Measurements from ENCODE around the gene NPHP1. TPM values are rescaled to one million over a fixed set of nuclear protein-coding genes. Genes with fewer than 3 reads are reported as not detected.

Gene NPHP1
- total RNA-seq, 1 experiment from 2014 or later, result 2.5 TPM

GRCh38 chr2:110104025-110104771, 100.6 kb downstream of the NPHP1 start (continued):
- TF ChIP-seq CREM (CRISPR knock-in tag; IDR thresholded peaks at IDR 0.05) (no peak), NR1H2 (CRISPR knock-in tag; IDR thresholded peaks at IDR 0.05) (no peak)

- ChIA-PET POLR2A (no interaction called here), CTCF (interaction anchor here (2.0 kb wide), 1 partner anchor 13 kb away, joined by 6 read pairs; the partner anchor contains the start of gene MALL)
- TF ChIP-seq ELF4 (CRISPR knock-in tag; IDR thresholded peaks at IDR 0.05; ENCODE audit: low read depth) (no peak), ZNF512 (CRISPR knock-in tag; IDR thresholded peaks at IDR 0.05; ENCODE audit: borderline replicate concordance) (no peak), FOXP4 (CRISPR knock-in tag; IDR thresholded peaks at IDR 0.05) (no peak), NR1H2 (CRISPR knock-in tag; IDR thresholded peaks at IDR 0.05) (no peak), IRF2 (CRISPR knock-in tag; IDR thresholded peaks at IDR 0.05; ENCODE audit: borderline replicate concordance, low read depth) (no peak), PRDM15 (CRISPR knock-in tag; IDR thresholded peaks at IDR 0.05) (no peak), MYBL2 (CRISPR knock-in tag; IDR thresholded peaks at IDR 0.05) (no peak), ETV6 (CRISPR knock-in tag; IDR thresholded peaks at IDR 0.05) (no peak), TCF7 (CRISPR knock-in tag; IDR thresholded peaks at IDR 0.05; ENCODE audit: low read depth) (no peak), SMAD3 (CRISPR knock-in tag; IDR thresholded peaks at IDR 0.05; ENCODE audit: borderline replicate concordance) (no peak), JAZF1 (CRISPR knock-in tag; IDR thresholded peaks at IDR 0.05) (no peak), ZNF232 (CRISPR knock-in tag; IDR thresholded peaks at IDR 0.05) (no peak), ZNF396 (CRISPR knock-in tag; IDR thresholded peaks at IDR 0.05; ENCODE audit: borderline replicate concordance) (no peak), TEAD1 (CRISPR knock-in tag; IDR thresholded peaks at IDR 0.05) (no peak), ATF3 (CRISPR knock-in tag; conservative IDR thresholded peaks at IDR 0.05) (no peak), SMAD4 (CRISPR knock-in tag; IDR thresholded peaks at IDR 0.05) (no peak), EMX1 (CRISPR knock-in tag; IDR thresholded peaks at IDR 0.05) (no peak), ZNF281 (CRISPR knock-in tag; IDR thresholded peaks at IDR 0.05) (no peak)
- Mint-ChIP-seq H3K27me3 (ENCODE audit: low read depth) (peaks cover 4% of the 10 kb centered on the region; the same call in 1 of the 2 replicates), H3K36me3 (0 out of 2 replicates have a peak, but pooled peaks cover 3% of the 10 kb centered on the region), H3K4me1 (peaks cover 3% of the 10 kb centered on the region), H3K4me3 (no peak overlapping the region), H3K9me3 (peaks cover 7% of the 10 kb centered on the region), H3K27ac (no peak overlapping the region)
- ATAC-seq (no peak), DNase-seq (ENCODE audit: low spot score) (no peak)
These were observed 101.5 kb downstream of the NPHP1 start for GRCh38 chr2:110103061-110103961.
